Measurements from ENCODE around the gene OLIG1.

OLIG1 gene

GRCh38 chr21:33069994-33070743 is at the start of gene OLIG1:
TSS of gene OLIG1 (plus strand) at chr21:33070141. CDS start at chr21:33070247, 106 bp downstream.
- DNase-seq (ENCODE audit: extremely low read depth in 1 of 2, low read depth in 1 of 2): no peak

GRCh38 chr21:33020558-33021100 is 49.3 kb upstream of the OLIG1 start:
- DNase-seq (ENCODE audit: extremely low read depth in 1 of 2, low read depth in 1 of 2): no peak

- DNase-seq (ENCODE audit: extremely low read depth in 1 of 2, low read depth in 1 of 2): no peak
These were observed 48.8 kb upstream of the OLIG1 start for GRCh38 chr21:33021150-33021549.

- DNase-seq (ENCODE audit: extremely low read depth in 1 of 2, low read depth in 1 of 2): no peak
These were observed 48.3 kb upstream of the OLIG1 start for GRCh38 chr21:33021667-33022066.

- DNase-seq (ENCODE audit: extremely low read depth in 1 of 2, low read depth in 1 of 2): no peak
These were observed 47.5 kb upstream of the OLIG1 start for GRCh38 chr21:33022489-33022827.

- no peak for DNase-seq (ENCODE audit: extremely low read depth in 1 of 2, low read depth in 1 of 2)
These were observed 46.9 kb upstream of the OLIG1 start for GRCh38 chr21:33022828-33023573.

GRCh38 chr21:33023574-33024200 is 46.3 kb upstream of the OLIG1 start:
- no peak for DNase-seq (ENCODE audit: extremely low read depth in 1 of 2, low read depth in 1 of 2)

- DNase-seq (ENCODE audit: extremely low read depth in 1 of 2, low read depth in 1 of 2): no peak
These were observed 45.5 kb upstream of the OLIG1 start for GRCh38 chr21:33024201-33025103.

- DNase-seq (ENCODE audit: extremely low read depth in 1 of 2, low read depth in 1 of 2): no peak
These were observed 44.8 kb upstream of the OLIG1 start for GRCh38 chr21:33025106-33025488.

GRCh38 chr21:33025489-33026442 is 44.2 kb upstream of the OLIG1 start, which contains the start of gene OLIG2:
TSS of gene OLIG2 (plus strand) at chr21:33025935. CDS start at chr21:33026863, 928 bp downstream.
- no peak for DNase-seq (ENCODE audit: extremely low read depth in 1 of 2, low read depth in 1 of 2)

GRCh38 chr21:33026443-33026858 is 43.5 kb upstream of the OLIG1 start:
- DNase-seq (ENCODE audit: extremely low read depth in 1 of 2, low read depth in 1 of 2): no peak

GRCh38 chr21:33026878-33027400 is 43.0 kb upstream of the OLIG1 start:
- no peak for DNase-seq (ENCODE audit: extremely low read depth in 1 of 2, low read depth in 1 of 2)

- no peak for DNase-seq (ENCODE audit: extremely low read depth in 1 of 2, low read depth in 1 of 2)
These were observed 42.3 kb upstream of the OLIG1 start for GRCh38 chr21:33027401-33028286.

- DNase-seq (ENCODE audit: extremely low read depth in 1 of 2, low read depth in 1 of 2): no peak
These were observed 41.7 kb upstream of the OLIG1 start for GRCh38 chr21:33028287-33028670.

- no peak for DNase-seq (ENCODE audit: extremely low read depth in 1 of 2, low read depth in 1 of 2)
These were observed 41.1 kb upstream of the OLIG1 start for GRCh38 chr21:33028773-33029384.

GRCh38 chr21:33029385-33029921 is 40.5 kb upstream of the OLIG1 start:
- DNase-seq (ENCODE audit: extremely low read depth in 1 of 2, low read depth in 1 of 2): no peak

- no peak for DNase-seq (ENCODE audit: extremely low read depth in 1 of 2, low read depth in 1 of 2)
These were observed 39.9 kb upstream of the OLIG1 start for GRCh38 chr21:33029975-33030461.
